IgD-negative memory B cell (primary cell): ENCODE results near the gene CABP1. TPM values are rescaled to one million over a fixed set of nuclear protein-coding genes. Genes with fewer than 3 reads are reported as not detected.
"Not testable (repeated sequence)": the region's sequence is repeated elsewhere in the genome, so short reads cannot be mapped to it uniquely, and the experiment has no call there.

Experiments used
- H3K27ac Mint-ChIP-seq, 3 donors: one replicate each; pipeline ENCODE4 v1.8.0; 2020 to 2022; ENCODE audit warnings: mild to moderate bottlenecking in 3 of 3, mixed read lengths in 3 of 3, moderate library complexity in 1 of 3
- H3K27me3 Mint-ChIP-seq: one replicate; pipeline ENCODE4 v1.8.0; 2021; ENCODE audit warnings: mixed read lengths
- H3K36me3 Mint-ChIP-seq: one replicate; pipeline ENCODE4 v1.8.0; 2020; ENCODE audit warnings: mild to moderate bottlenecking, mixed read lengths
- H3K4me1 Mint-ChIP-seq, 3 donors: one replicate each; pipeline ENCODE4 v1.8.0; 2020 to 2022; ENCODE audit warnings: mixed read lengths in 3 of 3, mild to moderate bottlenecking in 1 of 3
- H3K4me3 Mint-ChIP-seq, 4 donors: one replicate each; pipeline ENCODE4 v1.8.0; 2020 to 2022; ENCODE audit warnings: mild to moderate bottlenecking in 4 of 4, mixed read lengths in 4 of 4, moderate library complexity in 3 of 4
- H3K9me3 Mint-ChIP-seq, 3 donors: one replicate each; pipeline ENCODE4 v1.8.0; 2020 to 2021; ENCODE audit warnings: mixed read lengths in 3 of 3, mild to moderate bottlenecking in 1 of 3
- polyA plus RNA-seq: library from polyadenylated mRNA; unstranded; fragments of 300-500 nt; fragmentation: Illumina TruSeq; gene quantifications from one replicate; pipeline ENCODE4 v1.2.3, GENCODE V29; 2021

The CABP1 gene
- not detected for polyA plus RNA-seq

DNA sequence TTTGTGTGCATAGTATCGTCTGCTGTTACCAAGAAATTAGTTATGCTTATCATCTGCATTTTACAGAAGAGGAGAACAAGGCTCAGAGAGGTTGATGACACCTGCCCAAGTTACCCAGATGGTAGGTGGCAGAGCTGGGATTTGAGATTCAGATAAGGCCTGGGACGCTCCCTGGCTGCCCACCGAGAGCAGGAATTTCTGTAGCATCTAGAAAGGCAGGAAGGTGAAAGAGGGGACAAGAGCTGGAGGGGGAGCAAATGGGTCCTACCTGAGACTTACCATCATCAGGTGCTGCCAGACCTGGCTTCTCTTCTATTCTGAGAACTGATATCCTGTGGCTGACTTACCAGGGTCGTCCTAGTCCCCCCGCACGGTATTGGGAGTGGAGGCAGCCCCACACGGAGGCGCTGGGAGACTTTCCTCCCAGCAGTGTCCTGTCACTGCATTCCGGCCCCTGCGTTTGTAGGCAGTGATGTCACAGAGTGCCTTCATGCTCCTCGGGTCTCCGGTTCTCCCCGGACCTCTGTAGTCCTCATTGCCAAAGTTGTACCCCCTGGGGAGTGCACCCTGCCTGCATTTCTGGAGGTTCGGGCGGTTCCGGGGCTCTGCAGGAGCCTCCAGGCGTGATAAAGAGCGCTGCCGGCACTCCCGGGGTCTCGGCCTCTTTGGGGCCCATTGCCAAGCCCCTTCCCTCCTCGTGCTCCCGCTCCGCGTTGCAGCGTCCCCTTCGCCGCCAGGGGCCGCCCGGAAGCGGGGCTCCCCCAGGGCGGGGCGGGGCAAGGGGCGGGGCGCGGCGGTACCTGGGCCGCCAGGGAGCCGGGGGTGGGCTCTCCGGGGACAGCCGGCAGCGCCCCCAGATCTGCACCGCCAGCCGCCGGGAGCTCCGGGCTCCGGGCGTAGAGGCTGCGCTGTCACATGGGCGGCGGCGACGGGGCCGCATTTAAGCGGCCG lies at the start of gene CABP1:
Gene CABP1 (plus strand): TSS at position 856 of the 951 bp plus-strand sequence. CDS start 60 bp downstream, at position 916.
- Mint-ChIP-seq H3K9me3 (no peaks in the 10 kb centered on the region), H3K4me3 (peak within 1 kb of the TSS; percentile 72 to 90 (median 84)), H3K4me1 (peaks cover 4 to 9% (median 5%) of the 10 kb centered on the region in 3 donors), H3K36me3 (peaks cover 3% of the 10 kb centered on the region), H3K27ac (no peak within 1 kb of the TSS), H3K27me3 (peaks cover 39% of the 10 kb centered on the region)

DNA sequence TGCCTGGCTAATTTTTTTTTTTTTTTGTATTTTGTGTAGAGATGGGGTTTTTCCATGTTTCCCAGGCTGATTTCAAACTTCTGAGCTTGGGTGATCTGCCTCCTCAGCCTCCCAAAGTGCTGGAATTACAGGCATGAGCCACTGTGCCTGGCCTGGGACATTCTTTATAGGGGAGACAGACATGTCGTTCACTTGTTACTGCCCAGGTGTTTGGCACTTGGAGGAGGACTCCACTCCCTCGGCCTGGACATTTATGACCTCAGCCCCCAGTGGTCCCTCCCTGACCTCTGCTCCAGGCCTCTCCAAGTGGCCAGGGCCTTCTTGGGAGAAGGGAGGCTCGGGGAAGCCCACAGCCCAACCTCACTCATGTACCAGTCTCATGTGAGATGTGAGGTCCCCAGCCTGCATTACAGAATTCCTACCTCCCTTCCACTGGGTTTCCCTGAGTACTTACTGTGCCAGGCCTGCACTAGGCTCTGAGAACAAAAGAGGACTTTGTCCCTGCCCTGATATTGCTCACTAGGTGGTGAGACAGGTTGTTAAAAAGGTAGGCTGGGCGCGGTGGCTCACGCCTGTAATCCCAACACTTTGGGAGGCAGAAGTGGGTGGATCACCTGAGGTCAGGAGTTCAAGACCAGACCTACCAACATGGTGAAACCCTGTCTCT lies 49.6 kb upstream of the CABP1 start:
- H3K27ac Mint-ChIP-seq: no peak overlapping the region
- H3K36me3 Mint-ChIP-seq: no peaks in the 10 kb centered on the region
- H3K27me3 Mint-ChIP-seq: peaks cover 3% of the 10 kb centered on the region
- no peaks in the 10 kb centered on the region for H3K4me1 Mint-ChIP-seq
- no peak overlapping the region for H3K4me3 Mint-ChIP-seq
- no peaks in the 10 kb centered on the region for H3K9me3 Mint-ChIP-seq

DNA sequence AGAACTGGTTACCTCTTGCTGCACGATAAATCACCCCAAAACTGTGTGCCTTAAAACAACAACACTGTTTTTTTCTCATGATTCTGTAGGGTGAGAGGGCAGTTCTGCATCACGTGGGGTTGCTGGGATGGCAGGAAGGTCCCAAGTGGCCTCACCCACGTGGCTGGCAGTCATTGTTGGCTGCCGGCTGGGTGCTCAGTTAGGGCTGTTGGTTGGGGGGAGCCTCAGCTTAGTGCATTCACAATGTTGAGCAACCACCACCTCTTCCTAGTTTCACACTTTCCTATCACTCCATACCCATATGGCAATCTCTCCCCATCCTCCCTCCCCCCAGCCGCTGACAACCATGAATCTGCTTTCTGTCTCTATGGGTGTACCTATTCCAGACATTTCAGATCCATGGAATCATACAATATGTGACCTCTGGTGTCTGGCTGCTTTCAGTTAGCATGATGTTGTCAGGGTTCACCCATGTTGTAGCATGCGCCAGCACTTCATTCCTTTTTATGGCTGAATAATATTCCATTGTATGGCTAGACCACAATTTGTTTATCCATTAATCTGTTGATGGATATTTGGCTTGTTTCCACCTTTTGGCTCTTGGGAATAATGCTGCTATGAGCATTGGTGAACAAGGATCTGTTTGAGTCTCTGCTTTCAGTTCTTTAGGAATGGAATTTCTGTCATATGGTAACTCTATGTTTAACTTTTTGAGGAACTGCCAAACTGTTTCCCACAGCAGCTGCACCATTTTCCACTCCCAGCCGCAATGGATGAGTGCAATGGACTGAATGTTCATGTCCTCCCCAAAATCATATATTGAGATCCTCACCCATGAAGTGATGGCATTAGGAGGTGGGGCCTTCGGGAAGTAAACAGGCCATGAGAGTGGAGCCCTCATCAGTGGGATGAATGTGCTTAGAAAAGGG lies 48.0 kb upstream of the CABP1 start:
- Mint-ChIP-seq H3K27me3 (peaks cover 3% of the 10 kb centered on the region), H3K9me3 (no peaks in the 10 kb centered on the region)

GRCh38 chr12:120596901-120597300 lies 43.5 kb upstream of the CABP1 start:
- no peaks in the 10 kb centered on the region for H3K36me3 Mint-ChIP-seq
- H3K4me3 Mint-ChIP-seq: no peak overlapping the region
- peaks cover 23% of the 10 kb centered on the region for H3K27me3 Mint-ChIP-seq
- no peaks in the 10 kb centered on the region for H3K4me1 Mint-ChIP-seq
- H3K9me3 Mint-ChIP-seq: no peaks in the 10 kb centered on the region
- H3K27ac Mint-ChIP-seq: no peak overlapping the region

More for the DNA sequence above, 48.0 kb upstream of the CABP1 start:
- no peaks in the 10 kb centered on the region for H3K4me1 Mint-ChIP-seq
- no peak overlapping the region for H3K27ac Mint-ChIP-seq
- no peaks in the 10 kb centered on the region for H3K36me3 Mint-ChIP-seq
- H3K4me3 Mint-ChIP-seq: no peak overlapping the region

DNA sequence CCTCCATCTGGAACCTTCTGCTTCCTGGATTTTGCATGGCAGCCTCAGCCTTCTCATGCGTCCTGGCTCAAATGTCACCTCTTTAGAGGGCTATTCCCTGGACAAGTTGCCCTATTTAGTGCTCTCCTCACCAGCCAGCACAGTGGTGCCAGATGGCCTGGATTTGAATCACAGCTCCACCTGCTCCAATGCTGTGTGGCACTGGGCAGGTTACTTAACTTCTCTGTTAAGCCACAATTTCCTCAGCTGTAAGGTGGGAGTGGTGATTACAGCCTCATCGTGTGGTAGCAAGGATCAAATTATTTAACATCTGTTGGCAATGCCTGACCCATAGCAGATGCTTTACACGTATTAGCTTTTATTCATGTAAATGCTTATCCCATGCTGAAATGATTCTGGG lies 42.6 kb upstream of the CABP1 start:
- peaks cover 25% of the 10 kb centered on the region for H3K27me3 Mint-ChIP-seq
- H3K27ac Mint-ChIP-seq: no peak overlapping the region
- H3K9me3 Mint-ChIP-seq: no peaks in the 10 kb centered on the region
- H3K4me1 Mint-ChIP-seq: no peaks in the 10 kb centered on the region
- no peak overlapping the region for H3K4me3 Mint-ChIP-seq
- no peaks in the 10 kb centered on the region for H3K36me3 Mint-ChIP-seq

DNA sequence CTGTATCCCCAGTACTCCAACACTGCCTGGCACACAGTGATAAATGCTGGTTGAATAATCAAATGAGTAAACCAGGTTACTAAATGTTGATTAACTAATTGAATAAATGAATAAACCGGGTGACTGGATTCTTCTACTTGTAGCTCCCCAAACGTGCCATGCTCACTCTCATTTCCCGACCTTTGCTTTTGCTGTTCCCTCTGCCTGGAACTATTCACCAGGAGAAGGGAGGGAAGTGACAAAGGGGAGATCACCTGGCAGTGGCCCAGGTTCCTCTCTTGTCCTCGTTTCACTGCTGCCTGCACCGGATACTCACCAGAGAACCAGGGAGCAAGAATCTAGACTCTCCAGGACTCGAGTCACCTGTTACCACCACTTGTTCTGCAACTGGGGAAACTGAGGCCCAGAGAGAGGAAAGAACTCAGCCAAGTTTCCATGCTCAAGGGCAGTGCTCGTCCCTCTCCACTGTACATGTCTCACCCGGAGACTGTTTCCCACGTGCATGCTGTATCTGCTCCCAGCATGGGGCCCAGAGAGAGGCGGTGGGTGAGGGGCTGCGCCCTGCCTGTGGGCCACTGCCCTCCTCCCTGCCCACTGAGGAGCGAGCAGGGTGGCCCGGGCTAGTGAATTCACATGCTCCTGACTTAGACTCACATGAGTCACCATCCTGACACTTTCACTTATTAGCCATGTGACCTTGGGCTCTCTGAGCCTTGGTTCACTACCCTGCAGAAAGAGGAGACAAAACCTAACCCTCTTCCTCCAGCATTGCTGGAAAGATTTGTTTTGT lies 41.6 kb upstream of the CABP1 start:
- Mint-ChIP-seq H3K4me1 (no peaks in the 10 kb centered on the region), H3K27me3 (peaks cover 25% of the 10 kb centered on the region), H3K36me3 (no peaks in the 10 kb centered on the region), H3K9me3 (no peaks in the 10 kb centered on the region), H3K4me3 (no peak overlapping the region), H3K27ac (no peak overlapping the region)

GRCh38 chr12:120599672-120600552 lies 40.5 kb upstream of the CABP1 start:
- Mint-ChIP-seq H3K4me1 (no peaks in the 10 kb centered on the region), H3K4me3 (no peak overlapping the region), H3K9me3 (no peaks in the 10 kb centered on the region), H3K27ac (no peak overlapping the region), H3K36me3 (no peaks in the 10 kb centered on the region), H3K27me3 (peaks cover 24% of the 10 kb centered on the region)

- H3K9me3 Mint-ChIP-seq, H3K4me1 Mint-ChIP-seq, H3K27ac Mint-ChIP-seq, H3K4me3 Mint-ChIP-seq, H3K36me3 Mint-ChIP-seq: not testable (repeated sequence)
- H3K27me3 Mint-ChIP-seq: peaks cover 23% of the 10 kb centered on the region
Measured at GRCh38 chr12:120602416-120602815, 38.0 kb upstream of the CABP1 start.

GRCh38 chr12:120610560-120610959 lies 29.9 kb upstream of the CABP1 start:
- Mint-ChIP-seq H3K36me3 (no peaks in the 10 kb centered on the region), H3K27ac (no peak overlapping the region), H3K4me3 (no peak overlapping the region), H3K27me3 (peaks cover 10% of the 10 kb centered on the region), H3K9me3 (no peaks in the 10 kb centered on the region), H3K4me1 (no peaks in the 10 kb centered on the region)

DNA sequence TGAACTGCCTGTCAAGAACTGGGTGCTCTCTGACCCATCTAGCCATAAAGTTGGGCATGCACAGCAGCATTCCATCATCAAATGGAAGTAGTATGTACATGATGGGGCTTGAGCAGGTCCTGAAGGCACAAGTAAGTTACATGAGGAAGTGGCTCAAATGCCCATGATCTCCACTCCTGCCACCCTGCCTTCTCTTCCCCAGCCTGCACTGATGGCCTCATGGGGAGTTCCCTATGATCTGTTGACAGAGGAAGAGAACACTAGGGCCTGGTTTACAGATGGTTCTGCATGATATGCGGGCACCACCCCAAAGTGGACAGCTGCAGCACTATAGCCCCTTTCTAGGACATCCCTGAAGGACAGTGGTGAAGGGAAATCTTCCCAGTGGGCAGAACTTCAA lies 28.9 kb upstream of the CABP1 start:
- H3K4me1 Mint-ChIP-seq, H3K9me3 Mint-ChIP-seq, H3K27ac Mint-ChIP-seq, H3K36me3 Mint-ChIP-seq, H3K4me3 Mint-ChIP-seq, H3K27me3 Mint-ChIP-seq: not testable (repeated sequence)

GRCh38 chr12:120614848-120615247 lies 25.6 kb upstream of the CABP1 start:
- Mint-ChIP-seq H3K36me3 (no peaks in the 10 kb centered on the region), H3K9me3 (peaks cover 0 to 3% (median 0%) of the 10 kb centered on the region in 3 donors), H3K4me3 (no peak overlapping the region), H3K27ac (no peak overlapping the region), H3K4me1 (peaks cover 0 to 1% (median 0%) of the 10 kb centered on the region in 3 donors), H3K27me3 (peaks cover 8% of the 10 kb centered on the region)

DNA sequence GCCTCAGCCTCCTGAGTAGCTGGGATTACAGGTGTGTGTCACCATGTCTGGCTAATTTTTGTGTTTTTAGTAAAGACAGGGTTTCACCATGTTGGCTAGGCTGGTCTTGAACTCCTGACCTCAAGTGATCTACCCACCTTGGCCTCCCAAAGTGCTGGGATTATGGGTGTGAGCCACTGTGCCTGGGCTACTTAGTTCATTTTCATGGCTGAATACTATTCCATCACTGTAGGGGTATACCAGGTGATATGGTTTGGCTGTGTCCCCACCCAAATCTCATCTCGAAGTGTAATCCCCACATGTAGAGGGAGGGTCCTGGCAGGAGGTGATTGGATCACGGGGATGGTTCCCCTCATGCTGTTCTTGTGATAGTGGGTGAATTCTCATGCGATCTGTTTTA lies 23.2 kb upstream of the CABP1 start:
- H3K4me3 Mint-ChIP-seq, H3K4me1 Mint-ChIP-seq, H3K36me3 Mint-ChIP-seq, H3K27ac Mint-ChIP-seq, H3K9me3 Mint-ChIP-seq: not testable (repeated sequence)
- H3K27me3 Mint-ChIP-seq: peaks cover 10% of the 10 kb centered on the region

DNA sequence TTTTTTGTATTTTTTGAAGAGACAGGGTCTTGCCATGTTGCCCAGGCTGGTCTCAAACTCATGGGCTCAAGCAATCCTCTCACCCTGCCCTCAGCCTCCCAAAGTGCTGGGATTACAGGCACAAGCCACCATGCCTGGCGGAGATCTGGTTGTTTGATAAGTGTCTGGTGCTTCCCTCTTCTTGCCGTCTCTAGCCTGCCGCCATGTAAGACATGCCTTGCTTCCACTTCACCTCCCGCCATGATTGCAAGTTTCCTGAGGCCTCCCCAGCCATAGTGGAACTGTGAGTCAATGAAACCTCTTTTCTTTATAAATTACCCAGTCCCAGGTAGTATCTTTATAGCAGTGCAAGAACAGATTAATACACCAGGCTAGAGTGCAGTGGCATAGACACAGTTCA lies 22.7 kb upstream of the CABP1 start:
- H3K36me3 Mint-ChIP-seq, H3K27ac Mint-ChIP-seq, H3K9me3 Mint-ChIP-seq, H3K4me1 Mint-ChIP-seq, H3K4me3 Mint-ChIP-seq, H3K27me3 Mint-ChIP-seq: not testable (repeated sequence)
